Measurements from ENCODE around the gene CELF2.
A peak's percentile ranks its signal among the peaks of the same experiment; 100 is the strongest.

Gene CELF2

GRCh38 chr10:11255796-11256444 is 238.2 kb downstream of the CELF2 start:
- no peak for DNase-seq

DNA sequence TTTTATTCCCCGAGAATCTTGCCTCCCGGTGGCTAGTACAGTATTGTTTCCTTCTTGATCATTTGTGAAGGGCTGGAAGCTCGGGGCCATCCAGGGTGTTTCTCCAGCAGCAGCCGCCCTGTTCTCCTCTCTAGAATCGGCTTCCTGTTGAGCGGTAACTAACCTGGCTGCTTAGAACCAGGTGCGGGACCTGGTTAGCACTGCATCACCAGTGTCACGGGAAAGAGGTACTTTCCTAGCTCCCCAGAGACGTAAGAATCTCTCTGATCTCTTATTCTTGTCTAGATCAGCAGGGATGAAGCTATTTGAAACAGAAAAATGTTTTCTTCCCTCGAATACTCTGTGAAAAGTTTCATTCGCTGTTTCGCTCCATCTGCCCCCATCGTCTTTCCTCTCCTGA is 239.2 kb downstream of the CELF2 start:
- DNase-seq = no peak

DNA sequence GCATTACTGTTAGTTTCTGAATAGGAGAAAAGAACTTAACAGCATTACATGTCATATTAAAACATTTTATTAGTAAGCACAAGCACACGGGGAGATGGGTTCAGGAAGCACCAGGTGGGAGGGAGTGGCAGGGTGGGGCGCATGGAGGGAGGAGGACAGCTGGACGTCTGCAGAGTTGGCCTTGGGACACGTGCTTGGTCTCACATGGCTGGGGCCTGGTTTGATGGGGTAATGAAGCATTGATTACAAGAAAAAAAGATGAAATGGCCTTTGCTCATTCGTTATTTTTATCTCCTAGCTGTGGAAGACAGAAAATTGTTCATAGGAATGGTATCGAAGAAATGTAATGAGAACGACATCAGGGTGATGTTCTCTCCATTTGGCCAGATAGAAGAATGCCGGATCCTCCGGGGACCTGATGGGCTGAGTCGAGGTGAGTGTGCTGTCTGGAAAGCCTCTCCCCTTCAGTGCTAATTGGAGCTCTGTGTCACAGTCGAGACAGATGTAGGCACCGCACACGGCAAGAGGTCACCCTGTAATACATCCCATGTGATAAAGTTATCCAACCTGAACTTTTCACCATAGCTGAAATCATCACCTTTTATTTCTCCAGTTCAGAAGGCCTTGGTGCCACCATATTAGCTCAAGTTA is 239.9 kb downstream of the CELF2 start:
- no peak for DNase-seq

DNA sequence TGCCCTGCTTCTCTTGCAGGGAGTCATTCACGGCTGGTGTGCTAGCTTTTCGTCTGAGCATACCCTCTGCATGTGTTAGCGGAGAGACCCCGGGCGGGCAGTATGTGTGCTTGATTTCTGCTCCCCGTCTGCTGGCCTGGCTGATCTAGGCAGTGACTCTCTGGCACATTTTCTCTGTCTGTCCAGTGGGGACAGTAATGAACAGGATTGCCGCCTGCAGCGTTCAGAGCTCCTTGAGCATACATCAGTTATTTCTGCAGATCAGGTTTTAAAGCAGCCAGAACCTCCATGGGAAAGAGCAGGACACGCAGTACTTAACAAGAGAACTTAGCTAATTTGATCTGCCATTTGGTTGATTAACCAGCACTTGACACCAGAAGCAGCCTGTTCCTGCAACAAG is 242.5 kb downstream of the CELF2 start:
- DNase-seq = no peak

- DNase-seq = no peak
Observed at GRCh38 chr10:11261143-11261542, 243.5 kb downstream of the CELF2 start.

DNA sequence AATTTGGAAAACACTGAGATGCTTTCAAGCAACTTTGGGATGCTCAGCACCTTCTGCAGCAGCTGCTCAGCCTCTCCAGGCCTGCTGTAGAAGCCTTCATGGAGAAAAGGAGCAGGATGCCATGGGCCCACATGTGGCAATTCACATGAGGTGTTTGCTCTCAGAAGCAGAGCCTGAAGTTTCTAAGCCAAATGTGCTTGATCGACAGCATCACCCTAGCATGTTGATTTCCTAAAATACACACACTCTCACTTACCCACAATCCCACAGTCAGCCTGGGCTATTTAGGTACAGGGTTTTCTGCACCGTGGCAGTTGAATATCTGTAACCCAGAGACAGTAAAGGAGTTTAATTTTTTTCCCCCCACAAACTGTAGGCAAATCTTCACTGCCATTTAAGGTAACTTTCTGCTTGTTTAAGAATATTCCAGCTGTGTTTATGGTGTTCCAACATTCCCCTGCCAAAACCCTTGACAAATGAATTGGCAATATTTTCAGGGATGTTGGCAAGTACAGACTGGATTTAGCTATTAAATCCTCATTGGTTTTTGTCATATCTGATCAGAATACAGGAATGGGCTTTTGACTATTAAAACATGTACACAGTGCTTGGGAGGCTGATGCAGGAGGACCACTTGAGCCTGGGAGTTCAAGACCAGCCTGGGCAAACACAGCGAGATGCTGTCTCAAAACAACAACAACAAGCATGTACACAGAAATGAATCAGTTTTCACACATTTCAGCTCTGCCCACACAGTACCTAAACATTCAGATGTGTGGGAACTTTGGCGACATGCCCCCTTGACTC is 244.2 kb downstream of the CELF2 start:
- no peak for DNase-seq

DNA sequence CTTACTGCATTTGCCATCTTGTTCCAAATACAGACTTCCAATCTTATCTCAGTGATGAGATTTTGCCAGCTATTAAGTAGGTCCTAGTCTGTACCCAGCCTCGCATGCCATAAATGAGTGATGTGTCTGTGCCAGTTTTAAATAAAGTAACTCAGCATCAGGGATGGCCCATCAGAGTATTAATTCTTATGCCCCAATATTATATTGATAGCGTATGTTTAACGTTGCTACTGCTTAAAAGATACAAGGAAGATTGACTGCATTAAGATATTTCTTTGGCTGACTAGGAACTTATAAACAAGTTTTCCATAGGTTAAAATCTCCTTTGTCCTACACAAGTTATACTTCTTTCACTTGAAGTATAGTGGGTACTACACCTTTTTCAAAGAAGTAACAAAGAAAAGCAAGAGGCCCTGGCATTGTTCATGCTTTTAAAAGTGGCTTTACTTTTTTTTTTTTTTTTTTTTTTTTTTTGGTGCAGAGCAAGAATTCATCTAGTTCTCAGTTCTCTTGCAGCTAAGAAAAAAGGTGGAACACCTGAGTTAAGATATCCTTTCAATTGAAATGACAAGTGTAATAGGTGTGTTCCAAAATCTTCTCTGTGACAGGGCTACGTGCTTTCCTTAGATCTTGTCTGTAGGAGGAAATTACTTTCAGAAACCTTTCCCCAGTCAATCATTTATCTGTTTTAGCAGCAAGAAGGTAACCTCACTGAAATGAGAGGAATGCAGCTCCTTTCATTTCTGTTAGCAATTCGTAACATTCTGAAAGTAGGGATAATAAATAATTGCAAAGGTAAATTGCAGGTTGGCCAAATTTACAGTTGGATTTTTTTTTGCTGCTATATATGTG is 245.0 kb downstream of the CELF2 start:
- no peak for DNase-seq

DNA sequence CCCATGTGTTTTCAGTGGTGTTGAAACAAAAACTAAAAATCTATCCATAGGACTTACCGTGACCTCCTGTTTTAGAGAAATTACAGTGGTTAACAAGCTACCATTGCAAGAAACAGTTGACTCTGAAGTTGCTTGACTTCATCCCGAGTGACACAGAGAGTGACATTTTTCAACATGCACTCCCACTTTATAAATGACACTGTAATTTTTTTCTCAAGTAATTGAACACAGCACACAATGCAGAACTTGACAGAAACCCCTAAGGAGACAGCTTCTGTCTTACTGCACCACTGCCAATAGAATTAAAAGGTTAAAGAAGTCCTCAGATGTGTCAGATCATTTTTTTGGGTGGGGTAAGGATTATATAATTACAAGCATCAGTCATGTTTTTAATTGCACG is 246.1 kb downstream of the CELF2 start:
- DNase-seq = no peak

DNA sequence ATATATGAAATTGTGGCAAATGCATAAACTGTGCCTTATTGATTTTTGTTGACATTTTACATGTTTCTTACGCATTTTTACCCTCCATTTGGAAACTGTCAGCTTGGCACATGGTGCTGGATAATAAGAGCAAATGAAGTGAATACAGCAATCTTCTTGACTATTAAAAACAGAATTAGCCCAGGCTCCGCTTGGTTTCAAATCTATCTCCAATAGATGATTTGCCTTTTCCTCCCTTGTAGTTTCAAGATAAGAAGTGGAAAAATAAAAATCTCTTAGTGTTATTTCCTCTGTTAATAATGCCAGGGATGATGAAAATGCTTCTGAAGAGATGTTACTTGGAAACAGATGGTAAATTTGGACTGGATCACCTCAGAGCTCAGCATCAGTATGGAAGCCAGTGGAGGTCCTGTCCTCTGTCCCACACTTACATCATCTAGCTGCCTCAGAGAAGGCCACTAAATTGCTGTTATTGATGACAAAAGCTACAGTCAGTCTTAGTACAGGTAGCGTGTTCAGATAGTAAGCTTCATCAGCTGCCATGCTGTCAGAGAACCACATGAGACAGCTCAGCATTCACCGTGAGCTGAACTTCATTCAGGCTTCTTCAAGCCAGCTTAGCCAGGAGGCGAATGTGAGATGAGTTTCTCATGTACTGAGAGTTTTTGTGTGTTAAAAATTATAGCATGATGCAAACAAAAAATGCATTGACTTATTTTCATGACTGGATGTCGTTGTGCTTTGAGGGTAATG is 246.8 kb downstream of the CELF2 start:
- DNase-seq = no peak

DNA sequence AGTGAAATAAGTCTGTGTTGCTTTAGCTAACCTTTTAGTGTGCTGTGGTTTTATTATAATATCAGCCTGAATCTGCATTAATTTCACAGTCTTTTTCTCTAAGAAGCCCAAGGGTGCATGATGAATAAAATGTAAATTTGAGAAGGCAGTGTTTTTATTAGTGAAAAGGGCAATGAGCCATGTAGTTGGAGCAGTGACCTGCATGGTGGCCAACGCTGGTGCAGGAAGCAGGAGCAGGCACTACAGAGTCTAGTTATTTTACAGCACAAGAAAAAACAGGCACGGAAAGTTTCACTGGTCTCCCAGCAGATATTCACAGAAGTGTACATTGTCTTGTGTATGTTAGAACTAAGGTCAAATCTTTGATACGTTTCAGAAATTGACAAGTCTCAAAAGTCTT is 247.8 kb downstream of the CELF2 start:
- no peak for DNase-seq

DNA sequence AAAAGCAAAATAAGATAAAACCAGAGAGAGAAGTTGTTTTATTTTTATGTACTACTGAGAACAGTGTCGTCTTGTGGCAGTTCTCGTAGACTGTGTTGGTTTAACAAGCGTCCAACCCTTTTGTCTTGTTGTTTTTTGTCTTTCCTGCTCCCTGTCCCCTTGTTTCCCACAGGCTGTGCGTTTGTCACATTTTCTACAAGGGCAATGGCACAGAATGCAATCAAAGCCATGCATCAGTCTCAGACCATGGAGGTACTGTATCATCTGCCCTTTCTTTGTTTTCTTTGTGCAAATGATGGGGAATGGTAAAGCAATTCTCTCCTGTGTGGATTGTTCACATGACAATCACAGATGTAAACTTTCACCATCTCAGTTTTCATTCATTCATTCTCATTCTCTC is 248.8 kb downstream of the CELF2 start:
- DNase-seq = no peak

DNA sequence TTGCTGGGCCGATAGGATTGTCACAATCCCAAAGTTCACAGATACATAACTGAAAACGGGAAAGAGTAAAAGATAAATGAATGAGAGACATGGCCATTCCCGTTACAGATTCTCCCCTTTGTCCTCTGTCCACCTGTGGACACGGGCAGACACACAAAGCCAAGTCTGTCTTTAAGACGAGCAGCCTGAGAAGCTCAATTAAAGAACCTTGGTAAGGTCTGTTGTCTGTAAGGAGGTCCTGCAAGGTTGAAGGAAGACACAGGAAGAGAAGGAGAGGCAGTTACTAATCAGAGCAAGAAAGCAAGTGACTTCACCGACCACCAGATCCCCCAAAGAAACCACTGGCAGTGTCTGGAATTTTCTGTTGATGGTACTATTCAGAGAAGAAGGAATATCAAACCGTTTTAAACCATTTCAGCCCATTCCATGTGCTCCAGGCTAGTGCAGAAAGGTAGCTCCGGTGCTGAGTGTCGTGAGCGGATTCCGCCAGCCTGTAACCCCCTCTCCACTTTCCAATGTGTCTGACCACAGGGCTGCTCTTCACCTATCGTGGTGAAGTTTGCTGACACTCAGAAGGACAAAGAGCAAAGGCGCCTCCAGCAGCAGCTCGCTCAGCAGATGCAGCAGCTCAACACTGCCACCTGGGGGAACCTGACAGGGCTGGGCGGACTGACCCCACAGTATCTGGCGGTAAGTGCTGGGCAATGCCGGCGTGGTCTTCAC is 252.6 kb downstream of the CELF2 start:
- DNase-seq = peak; percentile 77

DNA sequence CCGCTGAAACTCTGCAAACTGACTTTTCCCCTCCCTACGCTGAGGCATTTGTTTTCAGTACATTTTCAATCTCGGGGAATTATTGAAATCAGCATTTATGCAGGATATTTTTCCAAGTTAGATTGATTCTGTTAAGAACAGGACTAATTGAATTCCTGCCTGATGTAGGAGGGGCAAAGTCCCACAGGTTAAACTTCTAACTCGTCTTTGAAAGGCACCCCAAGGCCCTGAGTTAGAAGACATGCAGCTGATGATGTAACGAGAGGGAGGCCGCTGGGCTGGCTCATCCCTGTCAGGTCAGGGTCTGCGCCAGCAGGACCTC is 253.1 kb downstream of the CELF2 start:
- DNase-seq = no peak

- DNase-seq = peak; percentile 66
Observed at GRCh38 chr10:11272915-11273389, 255.3 kb downstream of the CELF2 start.

DNA sequence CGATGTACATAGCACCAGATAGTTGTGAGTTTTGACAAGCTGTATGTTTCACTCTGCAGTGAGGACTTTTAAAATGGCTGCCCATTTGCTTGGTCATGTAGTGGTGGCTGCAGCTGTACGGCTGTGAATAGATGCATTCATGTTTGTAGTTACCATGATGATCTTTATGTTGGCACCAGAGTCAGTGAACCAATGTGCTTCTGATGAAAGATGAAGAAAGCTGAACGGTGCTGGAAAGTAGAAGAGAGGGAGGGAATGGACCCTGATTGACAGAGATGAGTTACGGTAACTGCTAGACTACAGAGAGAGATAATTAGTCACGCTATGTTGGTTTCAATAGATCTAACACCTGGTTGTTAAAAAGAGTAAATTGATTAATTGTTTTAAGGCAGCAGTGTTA is 256.8 kb downstream of the CELF2 start:
- no peak for DNase-seq

- no peak for DNase-seq
Observed at GRCh38 chr10:11275651-11276050, 258.0 kb downstream of the CELF2 start.

DNA sequence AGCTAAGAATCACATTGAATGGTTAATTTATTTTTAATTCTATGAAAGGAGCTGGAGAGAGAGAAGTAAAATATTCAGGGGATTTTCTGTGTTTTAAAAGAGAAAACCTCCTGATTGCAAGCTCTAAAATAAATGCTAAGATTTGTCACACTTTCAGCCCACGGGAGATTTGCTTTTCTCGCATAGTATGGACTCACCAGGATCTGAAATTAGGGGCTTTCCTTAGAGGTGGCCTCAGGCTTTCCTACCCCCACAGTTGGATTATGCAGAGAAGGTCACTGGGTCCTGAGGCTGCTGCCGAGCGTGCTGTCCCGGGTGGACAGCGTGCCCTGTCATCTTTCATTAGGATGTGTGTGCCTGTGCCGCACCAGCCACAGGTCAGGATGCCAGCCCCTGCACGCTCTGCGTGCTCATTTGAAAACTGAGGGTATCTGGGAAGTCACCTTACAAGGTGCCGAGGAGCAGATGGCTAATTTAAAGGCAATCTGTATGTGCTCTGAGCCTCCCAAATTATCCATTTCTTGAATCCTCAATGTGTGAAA is 258.8 kb downstream of the CELF2 start:
- no peak for DNase-seq

GRCh38 chr10:11279314-11279713 is 261.6 kb downstream of the CELF2 start:
- DNase-seq = no peak

DNA sequence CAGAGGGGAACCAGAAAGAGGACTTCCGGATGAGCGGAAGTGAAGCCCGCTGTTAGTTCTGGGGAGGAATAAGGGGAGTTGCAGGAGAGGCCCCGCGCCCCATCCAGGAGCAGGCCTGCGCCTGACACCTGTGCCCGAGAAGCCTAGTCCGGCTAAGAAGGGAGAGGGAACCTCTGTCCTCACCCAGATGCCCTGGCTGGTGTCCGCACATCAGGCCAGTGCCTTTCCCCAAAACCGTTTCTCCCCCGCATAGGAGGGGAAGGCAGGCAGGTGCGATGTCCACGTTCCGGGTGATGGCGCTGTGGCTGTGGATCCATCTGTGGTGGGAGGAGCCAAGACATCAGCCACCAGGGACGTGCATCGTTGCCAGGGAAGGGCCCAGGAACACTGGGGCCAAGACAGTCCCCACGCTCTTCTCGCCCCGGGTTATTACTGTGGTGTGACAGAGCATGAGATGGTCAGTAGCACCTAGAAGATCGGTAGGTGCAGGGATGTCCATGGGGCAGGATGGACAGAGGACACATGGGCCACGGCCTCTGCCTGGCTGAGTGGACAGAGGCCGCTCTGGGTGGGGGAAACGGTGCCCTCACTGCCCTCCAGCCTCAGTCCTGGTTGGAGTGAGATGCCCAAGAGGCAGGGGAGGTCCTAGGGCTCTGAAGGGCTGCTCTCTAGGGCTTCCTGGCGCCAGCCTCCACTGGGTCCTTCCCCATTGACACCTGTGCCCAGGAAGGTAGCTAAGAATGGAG is 262.7 kb downstream of the CELF2 start:
- DNase-seq = no peak

DNA sequence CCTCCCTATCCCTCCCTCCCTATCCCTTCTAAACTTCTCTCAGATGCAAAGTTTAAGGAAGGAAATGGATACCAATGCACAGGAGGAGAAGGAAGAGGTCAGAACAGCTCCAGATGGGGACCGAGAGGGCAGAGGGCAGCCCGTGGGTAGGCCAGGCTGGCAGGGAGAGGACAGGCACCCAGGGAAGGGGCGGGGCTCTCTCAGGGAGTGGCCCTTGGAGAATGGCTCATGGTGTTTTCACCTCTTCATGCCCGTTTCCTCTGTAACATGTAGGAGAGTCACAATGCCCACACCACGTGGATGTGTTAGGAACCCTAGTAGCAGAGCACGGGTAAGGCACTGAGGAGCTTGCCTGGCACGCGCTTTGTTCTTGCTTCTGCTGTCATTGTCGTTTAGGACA is 264.5 kb downstream of the CELF2 start:
- DNase-seq = no peak

DNA sequence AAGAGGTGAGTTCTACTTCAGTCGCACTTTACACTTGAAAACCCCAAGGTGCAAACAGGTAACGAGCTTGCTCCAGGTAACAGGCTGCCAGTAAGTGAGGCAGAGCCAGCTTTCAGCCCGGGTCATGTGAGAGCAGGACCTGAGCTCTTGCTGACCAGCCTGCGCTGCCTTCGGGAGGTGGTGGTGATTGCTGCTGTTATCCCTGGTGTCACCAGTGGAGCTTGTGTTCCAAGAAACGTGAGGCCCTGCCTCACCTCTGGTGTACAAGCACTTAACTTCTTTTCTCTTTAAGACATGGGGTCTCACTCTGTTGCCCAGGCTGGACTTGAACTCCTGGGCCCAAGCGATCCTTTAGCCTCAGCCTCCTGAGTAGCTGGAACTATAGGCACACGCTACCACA is 265.0 kb downstream of the CELF2 start:
- DNase-seq = no peak

Measured in stimulated activated CD4-positive, alpha-beta T cell treated with anti-CD3 and anti-CD28 coated beads, Interleukin-1b, Interleukin-23, amount 100 ng/mL, for 48 hours (primary cell).